AG04449 (cell line): ENCODE measurements around the gene CHCHD6.

Source experiments
- CTCF ChIA-PET: fragments of 350-600 bp; formaldehyde crosslinking; extraction: SDS; loops from one replicate; lab custom pipeline; 2021; ENCODE audit warnings: antibody characterized with exemption; lab: Yijun Ruan, JAX
- POLR2A ChIA-PET: fragments of 400-600, 350-600 bp; formaldehyde crosslinking; extraction: SDS; loops from one replicate; lab custom pipeline; 2020; ENCODE audit warnings: antibody characterized with exemption, inconsistent platforms; lab: Yijun Ruan, JAX
- DNase-seq: peaks from one replicate; pipeline ENCODE4 v3.0.0-alpha.2; 2010; ENCODE audit warnings: low read depth, low spot score
- H3K4me3 ChIP-seq: 2 replicates; pipeline ENCODE4 v1.5.1; 2011; ENCODE audit warnings: low read depth, mild to moderate bottlenecking, control low read depth, low read length
- TF ChIP-seq, protein P1 (sequence below): IDR thresholded peaks from one replicate; pipeline ENCODE4 v1.5.1; 2011; ENCODE audit warnings: mild to moderate bottlenecking, moderate library complexity, low read length, control low read depth, inconsistent platforms; ENCODE audit not compliant: insufficient read depth; ENCODE audit errors: missing control alignments

Gene CHCHD6

DNA sequence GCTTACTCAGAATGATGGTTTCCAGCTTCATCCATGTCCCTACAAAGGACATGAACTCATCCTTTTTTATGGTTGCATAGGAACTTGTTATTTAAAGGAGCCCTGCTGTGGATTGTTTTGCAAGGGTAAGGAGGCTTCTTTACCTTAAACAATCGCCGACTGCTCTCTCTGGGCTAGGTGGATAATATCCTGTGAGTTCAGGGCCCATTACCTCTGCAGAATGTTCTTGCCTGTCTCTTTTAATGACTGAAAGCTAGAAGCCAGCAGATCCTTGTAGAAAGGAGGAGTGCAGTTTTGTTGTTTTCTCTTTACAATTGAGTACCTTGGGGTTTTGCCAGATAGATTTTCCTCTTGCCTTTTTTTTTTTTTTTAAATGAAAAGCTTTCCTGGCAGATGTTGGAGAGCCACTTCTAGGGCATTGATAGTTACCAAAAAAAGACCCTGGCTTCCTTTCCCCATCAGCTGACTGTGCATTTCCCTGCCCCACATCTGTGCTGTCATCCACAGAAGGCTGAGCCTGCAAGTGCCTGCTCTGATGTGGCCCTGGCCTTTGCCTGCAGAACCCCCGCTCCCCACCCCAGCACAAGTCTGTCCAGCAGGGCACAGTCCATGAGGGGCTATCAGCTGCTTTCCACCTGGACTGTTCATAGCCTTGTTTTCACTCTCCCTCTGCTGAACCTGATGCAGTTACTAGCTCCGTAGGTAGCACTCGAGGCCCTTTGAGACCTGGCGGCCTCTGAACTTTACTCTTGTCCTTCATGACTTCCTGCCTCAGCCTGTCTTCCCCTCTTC lies 113.1 kb downstream of the CHCHD6 start:
- TF ChIP-seq, protein P1, sequence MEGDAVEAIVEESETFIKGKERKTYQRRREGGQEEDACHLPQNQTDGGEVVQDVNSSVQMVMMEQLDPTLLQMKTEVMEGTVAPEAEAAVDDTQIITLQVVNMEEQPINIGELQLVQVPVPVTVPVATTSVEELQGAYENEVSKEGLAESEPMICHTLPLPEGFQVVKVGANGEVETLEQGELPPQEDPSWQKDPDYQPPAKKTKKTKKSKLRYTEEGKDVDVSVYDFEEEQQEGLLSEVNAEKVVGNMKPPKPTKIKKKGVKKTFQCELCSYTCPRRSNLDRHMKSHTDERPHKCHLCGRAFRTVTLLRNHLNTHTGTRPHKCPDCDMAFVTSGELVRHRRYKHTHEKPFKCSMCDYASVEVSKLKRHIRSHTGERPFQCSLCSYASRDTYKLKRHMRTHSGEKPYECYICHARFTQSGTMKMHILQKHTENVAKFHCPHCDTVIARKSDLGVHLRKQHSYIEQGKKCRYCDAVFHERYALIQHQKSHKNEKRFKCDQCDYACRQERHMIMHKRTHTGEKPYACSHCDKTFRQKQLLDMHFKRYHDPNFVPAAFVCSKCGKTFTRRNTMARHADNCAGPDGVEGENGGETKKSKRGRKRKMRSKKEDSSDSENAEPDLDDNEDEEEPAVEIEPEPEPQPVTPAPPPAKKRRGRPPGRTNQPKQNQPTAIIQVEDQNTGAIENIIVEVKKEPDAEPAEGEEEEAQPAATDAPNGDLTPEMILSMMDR: no peak
- ChIA-PET POLR2A (no interaction called here), CTCF (interaction anchor here (1.2 to 1.6 kb wide), 2 partner anchors 65 to 137 kb away, joined by 3 to 4 read pairs; no protein-coding TSS in a partner anchor)

DNA sequence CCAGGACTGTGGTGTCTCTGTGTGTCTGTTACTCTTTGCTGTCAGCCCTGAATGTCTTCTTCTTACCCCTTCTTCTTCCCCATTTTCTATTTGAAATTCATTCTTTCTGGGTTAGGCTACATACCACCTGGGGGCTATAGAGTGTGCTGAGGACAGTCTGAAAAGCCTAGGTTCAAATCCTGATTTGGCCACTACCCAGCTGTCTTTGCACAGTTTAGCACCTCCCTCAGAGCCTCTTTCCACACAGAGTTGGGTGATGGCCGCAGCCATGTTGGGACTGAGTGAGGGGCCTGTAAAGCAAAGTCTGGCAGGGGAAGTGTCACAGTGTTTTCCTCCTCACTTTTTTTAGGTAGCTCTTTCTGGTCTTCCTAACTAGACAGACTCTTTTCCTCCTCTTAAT lies 113.7 kb downstream of the CHCHD6 start:
- ChIA-PET POLR2A (no interaction called here), CTCF (interaction anchor here (1.6 kb wide), 1 partner anchor 66 kb away, joined by 4 read pairs; no protein-coding TSS in a partner anchor)
- TF ChIP-seq, protein P1: no peak
- H3K4me3 ChIP-seq: no peak overlapping the region
- no peak for DNase-seq

More for the DNA sequence above, 113.1 kb downstream of the CHCHD6 start:
- no peak for DNase-seq
- H3K4me3 ChIP-seq: no peak overlapping the region

DNA sequence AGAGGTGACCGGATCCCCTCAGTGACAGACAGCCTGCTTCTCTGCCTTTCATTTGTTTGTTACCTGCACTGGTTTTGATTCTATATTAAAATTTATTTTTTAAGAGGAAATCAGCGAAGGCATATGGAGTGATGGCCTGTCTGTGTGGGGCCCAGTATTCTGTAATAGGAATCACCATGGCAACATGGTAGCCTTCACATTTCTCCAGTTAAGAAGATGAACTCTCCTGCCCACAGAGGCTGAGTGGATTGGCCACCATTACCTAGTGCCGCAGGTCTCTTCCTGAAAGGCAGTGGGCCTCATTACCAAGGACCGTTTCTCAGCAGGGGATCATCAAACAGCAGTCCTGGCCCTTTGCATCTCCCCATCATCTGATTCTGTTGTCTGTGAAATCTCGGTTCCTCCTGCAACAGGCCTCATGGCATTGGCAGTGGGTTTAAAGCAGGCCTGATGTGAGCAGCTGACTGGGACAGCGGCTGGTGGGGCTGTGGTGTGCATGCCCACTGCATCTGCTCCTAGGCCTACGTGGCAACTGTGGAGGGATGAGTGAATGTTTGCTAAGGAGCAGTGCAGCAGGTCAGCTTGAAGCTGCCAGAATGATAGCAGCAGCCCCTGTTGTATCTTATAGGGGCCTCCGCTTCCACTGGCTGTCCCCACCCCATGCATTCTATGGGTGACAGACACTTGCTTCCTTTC lies 114.5 kb downstream of the CHCHD6 start:
- TF ChIP-seq, protein P1: no peak
- POLR2A ChIA-PET: no interaction called here
- H3K4me3 ChIP-seq: no peak overlapping the region
- DNase-seq: no peak
- CTCF ChIA-PET: interaction anchor here (1.6 kb wide), 1 partner anchor 66 kb away, joined by 4 read pairs; no protein-coding TSS in a partner anchor

DNA sequence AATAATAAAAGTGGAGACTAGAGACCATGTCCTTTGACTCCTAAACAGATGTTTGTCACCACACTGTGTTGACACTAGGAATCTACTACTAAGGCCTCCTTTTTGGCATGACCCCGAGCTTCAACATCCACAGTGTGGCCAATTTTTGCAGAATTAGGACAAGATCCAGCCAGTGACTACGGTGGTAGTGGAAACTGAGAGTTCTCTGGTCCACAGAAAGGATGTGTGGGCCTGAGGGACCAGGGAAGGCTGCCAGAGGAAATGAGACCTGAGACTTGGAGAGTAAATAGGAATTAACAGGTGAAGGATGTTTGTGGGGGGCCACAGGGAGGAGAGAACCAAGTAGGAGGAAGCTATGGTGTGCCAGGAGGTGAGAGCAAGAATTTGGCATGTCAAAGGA lies 122.7 kb downstream of the CHCHD6 start:
- ChIA-PET POLR2A (no interaction called here), CTCF (no interaction called here)
- DNase-seq: no peak
- H3K4me3 ChIP-seq: no peak overlapping the region
- TF ChIP-seq, protein P1: no peak

DNA sequence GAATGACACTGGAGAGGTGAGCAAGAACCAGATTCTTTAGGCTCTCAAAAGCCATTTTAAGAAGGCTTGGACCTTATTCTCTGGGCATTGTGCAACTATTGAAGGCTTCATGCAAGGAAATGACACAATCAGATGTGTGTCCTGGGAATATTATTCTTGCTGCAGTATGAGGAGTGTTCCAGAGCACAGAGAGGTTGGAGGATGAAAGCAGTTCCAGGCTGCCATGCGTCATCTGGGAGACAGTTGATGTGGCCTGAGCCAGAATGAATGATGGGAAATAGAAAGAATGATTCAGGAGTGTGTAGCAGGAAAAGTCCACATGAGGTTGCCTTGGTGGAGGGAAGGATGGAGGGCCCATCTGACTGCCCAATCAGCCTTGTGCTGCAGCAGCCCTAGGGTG lies 123.1 kb downstream of the CHCHD6 start:
- CTCF ChIA-PET: interaction anchor here (1.4 kb wide), 1 partner anchor 32 kb away, joined by 4 read pairs; no protein-coding TSS in a partner anchor
- no peak for DNase-seq
- POLR2A ChIA-PET: no interaction called here

More for the DNA sequence above, 123.1 kb downstream of the CHCHD6 start:
- TF ChIP-seq, protein P1: no peak
- H3K4me3 ChIP-seq: no peak overlapping the region
